Stomach (tissue), 4 donors: ENCODE results near the gene FRMD1.

Experiments used
- EP300 ChIP-seq: sonication (generic); formaldehyde crosslinking; IDR thresholded peaks from one replicate; pipeline ENCODE4 v1.6.1; 2017; ENCODE audit warnings: antibody characterized with exemption
- POLR2A ChIP-seq, 4 donors: fragments of 450-650 bp; IDR thresholded peaks; one replicate each; pipeline ENCODE4 v1.6.1; 2016; ENCODE audit warnings: antibody characterized with exemption in 4 of 4, control low read depth in 2 of 4, mild to moderate bottlenecking in 1 of 4, moderate library complexity in 1 of 4
- POLR2AphosphoS5 ChIP-seq, 3 donors: sonication (generic); formaldehyde crosslinking; IDR thresholded peaks; one replicate each; pipeline ENCODE4 v1.6.1; 2016; ENCODE audit warnings: antibody characterized with exemption in 3 of 3
- TF ChIP-seq, protein P1 (sequence below), 7 experiments: fragments of 450-650 bp in 4 of 7; fragments of 200-600 bp in 3 of 7; sonication (generic) in 3 of 7; IDR thresholded peaks; one replicate each; pipeline ENCODE4 v1.5.1; 2016 to 2019; ENCODE audit warnings: antibody characterized with exemption in 7 of 7, control low read depth in 2 of 7, mild to moderate bottlenecking in 1 of 7

DNA sequence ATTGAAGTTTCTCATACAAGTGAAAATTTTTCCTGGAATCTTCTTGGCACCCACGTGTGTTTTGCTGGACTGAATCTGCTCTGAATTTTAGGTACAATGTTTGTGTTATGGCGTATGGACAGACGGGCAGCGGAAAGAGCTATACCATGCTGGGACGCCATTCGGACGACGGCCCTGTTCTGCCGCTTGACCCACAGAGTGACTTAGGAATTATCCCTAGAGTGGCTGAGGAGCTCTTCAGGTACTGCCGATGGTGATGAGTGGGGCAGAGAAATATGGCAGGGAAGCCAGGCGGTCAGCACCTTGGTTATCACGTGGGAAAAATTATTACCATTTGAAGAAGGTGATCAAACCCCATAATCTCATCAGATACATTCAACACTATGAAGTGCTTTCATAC, 45.2 kb downstream of the FRMD1 start:
- TF ChIP-seq, protein P1, sequence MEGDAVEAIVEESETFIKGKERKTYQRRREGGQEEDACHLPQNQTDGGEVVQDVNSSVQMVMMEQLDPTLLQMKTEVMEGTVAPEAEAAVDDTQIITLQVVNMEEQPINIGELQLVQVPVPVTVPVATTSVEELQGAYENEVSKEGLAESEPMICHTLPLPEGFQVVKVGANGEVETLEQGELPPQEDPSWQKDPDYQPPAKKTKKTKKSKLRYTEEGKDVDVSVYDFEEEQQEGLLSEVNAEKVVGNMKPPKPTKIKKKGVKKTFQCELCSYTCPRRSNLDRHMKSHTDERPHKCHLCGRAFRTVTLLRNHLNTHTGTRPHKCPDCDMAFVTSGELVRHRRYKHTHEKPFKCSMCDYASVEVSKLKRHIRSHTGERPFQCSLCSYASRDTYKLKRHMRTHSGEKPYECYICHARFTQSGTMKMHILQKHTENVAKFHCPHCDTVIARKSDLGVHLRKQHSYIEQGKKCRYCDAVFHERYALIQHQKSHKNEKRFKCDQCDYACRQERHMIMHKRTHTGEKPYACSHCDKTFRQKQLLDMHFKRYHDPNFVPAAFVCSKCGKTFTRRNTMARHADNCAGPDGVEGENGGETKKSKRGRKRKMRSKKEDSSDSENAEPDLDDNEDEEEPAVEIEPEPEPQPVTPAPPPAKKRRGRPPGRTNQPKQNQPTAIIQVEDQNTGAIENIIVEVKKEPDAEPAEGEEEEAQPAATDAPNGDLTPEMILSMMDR (IDR thresholded peaks at IDR 0.05), result no peak
- TF ChIP-seq POLR2A (IDR thresholded peaks at IDR 0.05), result no peak
- TF ChIP-seq POLR2AphosphoS5 (IDR thresholded peaks at IDR 0.05), result no peak
- TF ChIP-seq EP300, result no peak
